GM21390 (cell line): ENCODE data around the gene ALOX12B.
"Not testable (repeated sequence)": the region's sequence is repeated elsewhere in the genome, so short reads cannot be mapped to it uniquely, and the experiment has no call there.

ENCODE experiments used
- ATAC-seq: cut with Tn5 transposase; IDR thresholded peaks from one replicate; pipeline ENCODE4 v1.9.1; 2021; ENCODE audit not compliant: unreplicated experiment

Gene ALOX12B

DNA sequence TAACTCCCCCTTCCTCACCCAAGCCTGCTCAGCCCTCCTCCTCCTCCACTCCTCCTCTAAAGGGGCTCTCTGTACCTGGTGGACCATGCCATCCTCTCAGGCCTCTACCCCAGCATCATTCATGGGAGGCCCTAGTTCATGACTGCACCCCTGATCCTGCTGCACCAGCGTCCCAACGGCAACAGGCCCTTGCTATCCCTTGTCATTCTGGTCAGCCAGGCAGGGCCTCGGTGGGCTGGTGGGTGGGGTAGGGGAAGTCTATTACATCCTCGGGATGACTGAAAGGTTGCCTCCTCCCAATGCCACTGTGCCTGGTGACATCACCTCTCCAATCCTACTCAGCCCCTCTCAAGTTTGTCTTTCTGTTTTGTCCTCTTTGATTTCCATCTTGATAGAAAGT lies 19.7 kb downstream of the ALOX12B start:
- ATAC-seq, result no peak

- ATAC-seq, result no peak
Observed at GRCh38 chr17:8066841-8067775, 20.4 kb downstream of the ALOX12B start.

- no peak for ATAC-seq
Observed at GRCh38 chr17:8064561-8065019, 22.9 kb downstream of the ALOX12B start.

DNA sequence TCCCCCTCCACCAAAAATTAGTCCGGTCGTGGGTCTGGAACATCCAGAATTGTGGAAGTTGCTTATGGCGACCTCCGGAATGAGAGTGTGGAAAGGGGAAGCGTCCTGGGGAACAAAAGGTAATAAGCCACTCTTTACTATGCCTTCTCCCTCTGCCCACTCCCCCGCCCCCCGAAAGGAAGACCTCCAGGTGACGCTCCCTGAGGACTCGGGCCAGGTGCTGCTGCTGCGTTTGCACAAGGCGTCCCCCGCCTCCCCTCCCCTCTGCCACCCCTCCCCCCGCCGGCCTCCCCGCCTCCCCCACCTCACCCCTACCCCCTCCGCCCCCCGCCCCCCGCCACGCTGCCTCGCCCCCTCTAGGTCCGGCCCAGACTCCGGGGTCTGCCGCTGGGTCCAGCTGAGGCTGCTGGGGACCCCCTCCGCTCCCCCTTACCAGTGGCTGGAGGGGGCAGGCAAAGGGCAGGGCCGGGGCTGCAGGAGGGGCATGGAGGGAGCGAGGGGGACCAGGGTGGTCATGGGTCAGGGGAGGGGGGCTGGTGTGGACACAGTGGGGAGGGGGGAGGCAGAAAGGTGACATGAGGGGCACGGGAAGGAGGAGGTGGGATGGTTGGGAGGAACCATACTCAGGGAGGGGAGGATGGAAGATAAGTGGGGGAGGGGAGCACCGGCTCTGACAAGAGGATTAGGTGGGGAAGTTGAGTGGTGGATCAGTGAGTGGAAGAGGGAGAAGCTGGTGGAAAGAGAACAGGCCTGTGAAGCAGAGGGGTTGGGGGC lies 23.6 kb downstream of the ALOX12B start:
- ATAC-seq, result no peak

GRCh38 chr17:8062807-8063483 lies 24.6 kb downstream of the ALOX12B start:
- no peak for ATAC-seq

GRCh38 chr17:8062435-8062806 lies 25.1 kb downstream of the ALOX12B start:
- ATAC-seq, result no peak

DNA sequence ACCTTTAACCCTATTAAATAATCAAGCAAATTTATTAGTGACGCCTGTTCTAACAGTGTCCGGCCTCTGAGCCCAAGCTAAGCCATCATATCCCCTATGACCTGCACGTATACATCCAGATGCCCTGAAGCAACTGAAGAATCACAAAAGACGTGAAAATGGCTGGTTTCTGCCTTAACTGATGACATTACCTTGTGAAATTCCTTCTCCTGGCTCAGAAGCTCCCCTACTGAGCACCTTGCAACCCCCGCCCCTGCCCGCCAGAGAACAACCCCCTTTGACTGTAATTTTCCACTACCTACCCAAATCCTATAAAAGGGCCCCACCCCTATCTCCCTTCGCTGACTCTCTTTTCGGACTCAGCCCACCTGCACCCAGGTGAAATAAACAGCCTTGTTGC lies 25.7 kb downstream of the ALOX12B start:
- not testable (repeated sequence) for ATAC-seq

DNA sequence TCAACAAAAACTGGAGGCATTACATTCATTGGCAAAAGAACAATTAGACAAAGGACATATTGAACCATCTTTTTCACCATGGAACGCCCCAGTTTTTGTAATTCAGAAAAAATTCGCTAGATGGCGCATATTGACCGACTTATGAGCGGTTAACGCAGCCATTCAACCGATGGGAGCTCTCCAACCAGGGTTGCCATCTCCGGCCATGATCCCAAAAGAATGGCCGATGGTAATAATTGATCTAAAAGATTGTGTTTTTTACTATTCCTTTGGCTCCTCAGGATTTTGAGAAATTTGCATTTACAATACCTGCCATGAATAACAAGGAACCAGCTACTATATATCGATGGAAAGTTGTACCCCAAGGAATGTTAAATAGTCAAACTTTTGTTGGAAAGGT lies 27.2 kb downstream of the ALOX12B start:
- no peak for ATAC-seq

- no peak for ATAC-seq
Observed at GRCh38 chr17:8059131-8059530, 28.4 kb downstream of the ALOX12B start.

DNA sequence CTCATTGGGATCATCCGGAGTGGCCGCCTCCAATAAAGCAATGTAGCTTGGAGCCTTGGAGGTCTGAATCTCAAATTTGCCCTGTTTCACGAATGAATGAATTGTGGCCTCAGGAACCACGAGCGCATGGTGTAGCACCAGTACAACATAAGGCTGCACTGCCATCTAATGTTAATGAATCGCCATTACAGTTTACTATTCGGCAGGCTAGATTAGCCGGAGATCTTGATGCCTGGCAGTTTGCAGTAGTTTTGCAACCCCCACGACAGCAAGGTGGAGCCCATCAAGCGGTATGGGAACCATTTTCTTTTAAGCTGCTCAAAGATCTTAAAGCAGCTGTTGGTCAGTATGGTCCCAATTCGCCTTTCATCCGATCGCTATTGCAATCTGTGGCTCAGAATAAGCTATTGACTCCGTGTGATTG lies 29.8 kb downstream of the ALOX12B start:
- no peak for ATAC-seq

DNA sequence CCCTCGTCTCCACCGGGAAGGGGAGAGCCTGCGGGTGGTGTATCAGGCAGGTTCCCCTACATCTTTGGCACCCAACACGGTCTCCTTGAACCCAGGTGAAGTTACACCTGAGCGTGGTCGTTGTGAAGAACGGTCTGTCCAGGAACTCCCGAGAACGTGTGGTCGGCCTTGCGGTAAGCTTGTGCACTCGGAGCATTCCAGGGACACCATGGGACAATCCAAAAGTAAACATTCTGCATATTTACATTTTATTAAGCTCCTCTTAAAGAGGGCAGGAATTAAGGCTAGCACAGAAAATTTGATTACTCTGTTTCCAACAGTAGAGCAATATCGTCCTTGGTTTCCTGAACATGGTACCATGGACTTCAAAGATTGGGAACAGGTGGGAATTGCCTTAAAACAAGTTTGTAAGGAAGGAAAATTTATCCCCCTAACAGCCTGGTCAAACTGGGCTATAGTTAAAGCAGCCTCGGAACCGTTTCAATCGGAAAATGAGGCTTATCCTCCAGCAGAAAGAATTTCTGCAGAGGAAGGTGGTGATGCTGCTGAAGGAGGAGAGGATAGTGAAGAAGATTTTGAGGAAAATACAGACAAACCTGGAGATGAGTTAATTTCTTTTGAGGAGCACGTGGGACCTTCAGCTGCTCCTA lies 30.4 kb downstream of the ALOX12B start:
- ATAC-seq, result no peak

DNA sequence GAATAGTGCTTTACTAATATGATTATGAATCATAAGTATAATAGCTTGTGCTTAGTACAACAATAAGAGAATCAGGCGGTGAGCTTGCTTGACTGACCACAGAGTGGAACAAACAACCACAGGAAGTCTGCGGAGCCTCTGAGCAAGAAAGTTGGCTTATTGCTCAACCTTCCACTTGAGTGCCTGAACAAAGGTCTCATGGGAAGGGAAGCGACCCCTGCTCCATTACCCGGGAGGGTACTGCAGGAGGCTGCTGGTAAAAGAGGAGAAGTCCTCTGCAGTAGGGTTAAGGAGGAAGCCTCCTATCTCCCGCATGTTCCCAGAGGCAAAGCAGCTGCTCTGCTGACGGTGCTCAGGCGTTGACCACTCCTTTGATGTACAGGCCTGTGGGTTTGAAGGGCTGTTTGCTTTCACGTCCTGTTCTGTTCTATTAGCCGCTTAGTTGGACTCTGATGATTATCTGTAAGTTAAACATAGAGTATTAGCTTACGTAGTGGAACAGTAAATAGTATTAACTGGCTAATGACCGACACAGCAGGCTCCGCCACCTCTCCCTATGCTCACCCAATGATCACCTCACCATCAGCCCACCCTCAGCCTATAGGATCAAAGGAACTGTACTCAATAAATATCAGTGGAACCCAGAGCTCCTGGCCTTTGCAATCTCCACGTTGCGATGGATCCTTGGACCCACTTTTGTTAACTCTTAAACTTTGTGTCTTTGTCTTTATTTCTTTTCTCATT lies 31.1 kb downstream of the ALOX12B start:
- no peak for ATAC-seq

GRCh38 chr17:8055851-8056231 lies 31.7 kb downstream of the ALOX12B start:
- ATAC-seq, result no peak

DNA sequence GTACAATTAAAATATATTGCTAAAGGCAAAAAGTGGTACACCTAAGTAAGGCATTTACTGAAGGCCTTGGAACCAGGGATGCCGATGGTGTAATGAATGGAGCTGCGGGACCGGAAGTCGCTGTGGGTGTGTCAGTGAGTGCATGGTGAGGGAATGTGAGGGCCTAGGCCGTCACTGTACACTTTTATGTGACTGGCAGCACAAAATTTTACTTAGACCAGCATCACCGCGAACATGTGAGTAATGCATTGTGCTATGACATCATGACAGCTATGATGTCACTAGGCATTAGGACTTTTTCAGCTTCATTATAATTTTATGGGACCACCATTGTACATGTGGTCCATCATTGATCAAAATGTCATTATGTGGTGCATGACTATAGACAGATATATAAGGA lies 33.9 kb downstream of the ALOX12B start:
- no peak for ATAC-seq

DNA sequence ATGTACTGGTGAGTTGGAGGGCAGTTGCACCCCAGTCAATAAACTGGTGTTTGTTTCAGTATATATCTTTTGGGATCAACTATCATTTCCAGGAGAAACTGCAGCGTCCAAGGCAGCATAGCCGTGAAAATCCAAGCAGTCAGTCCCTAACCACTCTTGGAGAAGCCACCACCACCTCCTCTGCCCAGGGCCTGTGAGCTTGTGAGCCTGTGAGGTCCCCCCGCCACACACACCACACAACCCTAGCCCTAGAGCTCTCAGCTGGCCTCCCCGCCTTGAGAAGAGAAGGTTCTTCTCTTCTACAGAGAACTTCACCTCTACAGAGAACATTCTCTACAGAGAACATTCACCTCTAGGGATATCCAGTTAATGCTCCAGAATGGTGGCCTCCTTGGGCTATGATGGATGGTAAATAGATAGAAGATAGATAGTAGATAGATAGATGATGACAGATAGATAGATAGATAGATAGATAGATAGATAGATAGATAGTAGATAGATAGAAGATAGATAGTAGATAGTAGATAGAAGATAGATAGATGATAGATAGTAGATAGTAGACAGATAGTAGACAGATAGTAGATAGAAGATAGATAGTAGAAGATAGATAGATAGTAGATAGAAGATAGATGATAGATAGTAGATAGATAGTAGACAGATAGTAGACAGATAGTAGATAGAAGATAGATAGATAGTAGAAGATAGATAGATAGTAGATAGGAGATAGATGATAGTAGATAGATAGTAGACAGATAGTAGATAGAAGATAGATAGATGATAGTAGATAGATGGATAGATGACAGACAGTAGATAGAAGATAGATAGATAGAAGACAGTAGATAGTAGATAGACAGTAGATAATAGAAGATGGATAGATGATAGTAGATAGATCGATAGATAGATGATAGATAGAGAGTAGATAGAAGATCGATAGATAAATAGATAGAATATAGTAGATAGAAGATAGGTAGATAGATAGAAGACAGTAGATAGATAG lies 35.0 kb downstream of the ALOX12B start:
- ATAC-seq, result no peak

GRCh38 chr17:8051831-8052230 lies 35.7 kb downstream of the ALOX12B start:
- ATAC-seq, result no peak

- no peak for ATAC-seq
Observed at GRCh38 chr17:8048736-8049135, 38.8 kb downstream of the ALOX12B start.

DNA sequence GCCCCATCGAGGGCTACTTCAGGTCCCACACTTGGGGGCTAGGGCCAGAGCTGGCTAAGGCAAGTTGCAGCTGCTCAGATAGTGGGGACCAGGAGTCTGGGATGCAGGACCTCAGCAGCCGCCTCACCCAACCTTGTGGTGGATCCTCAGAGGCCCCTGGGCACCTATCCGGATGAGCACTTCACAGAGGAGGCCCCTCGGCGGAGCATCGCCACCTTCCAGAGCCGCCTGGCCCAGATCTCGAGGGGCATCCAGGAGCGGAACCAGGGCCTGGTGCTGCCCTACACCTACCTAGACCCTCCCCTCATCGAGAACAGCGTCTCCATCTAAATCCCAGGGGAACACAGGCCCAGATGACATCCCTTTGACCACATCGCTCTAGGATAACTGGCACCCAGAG lies 39.3 kb downstream of the ALOX12B start:
- ATAC-seq, result no peak

GRCh38 chr17:8047769-8048110 lies 39.8 kb downstream of the ALOX12B start:
- ATAC-seq, result no peak
